ENCODE data around the gene CTDSPL. TPM values are rescaled to one million over a fixed set of nuclear protein-coding genes. Genes with fewer than 3 reads are reported as not detected.

CTDSPL gene
- total RNA-seq, 2 experiments from 2014 or later = 1.6 to 2.3 TPM

GRCh38 chr3:37945807-37946530, 84.3 kb downstream of the CTDSPL start:
- DNase-seq = no peak
- H3K4me1 Mint-ChIP-seq = peaks cover 2% of the 10 kb centered on the region
- H3K27ac Mint-ChIP-seq = no peak overlapping the region
- H3K36me3 Mint-ChIP-seq = no peaks in the 10 kb centered on the region
- no peaks in the 10 kb centered on the region for H3K9me3 Mint-ChIP-seq
- H3K4me3 Mint-ChIP-seq = no peak overlapping the region
- no peaks in the 10 kb centered on the region for H3K27me3 Mint-ChIP-seq

DNA sequence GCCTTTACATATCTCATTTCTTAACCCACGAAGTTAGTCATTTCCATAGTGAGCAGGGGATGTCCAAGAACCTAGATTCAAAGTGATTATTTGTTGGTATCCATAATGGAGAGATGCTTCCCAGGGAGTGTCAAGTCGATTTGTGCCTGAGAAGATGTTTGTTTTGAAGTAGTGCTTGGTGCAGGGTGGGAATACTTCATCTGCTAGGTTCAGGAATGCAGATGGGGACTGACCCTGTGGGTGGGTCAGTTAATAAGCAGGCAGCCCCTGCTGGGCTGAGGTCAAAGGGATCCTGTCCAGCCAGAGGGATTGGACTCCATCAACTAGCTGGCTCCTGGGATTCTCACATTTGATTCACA, 84.8 kb downstream of the CTDSPL start:
- Mint-ChIP-seq H3K27me3 (no peaks in the 10 kb centered on the region), H3K4me1 (peaks cover 2% of the 10 kb centered on the region), H3K27ac (no peak overlapping the region), H3K4me3 (no peak overlapping the region), H3K9me3 (no peaks in the 10 kb centered on the region), H3K36me3 (no peaks in the 10 kb centered on the region)
- no peak for DNase-seq

DNA sequence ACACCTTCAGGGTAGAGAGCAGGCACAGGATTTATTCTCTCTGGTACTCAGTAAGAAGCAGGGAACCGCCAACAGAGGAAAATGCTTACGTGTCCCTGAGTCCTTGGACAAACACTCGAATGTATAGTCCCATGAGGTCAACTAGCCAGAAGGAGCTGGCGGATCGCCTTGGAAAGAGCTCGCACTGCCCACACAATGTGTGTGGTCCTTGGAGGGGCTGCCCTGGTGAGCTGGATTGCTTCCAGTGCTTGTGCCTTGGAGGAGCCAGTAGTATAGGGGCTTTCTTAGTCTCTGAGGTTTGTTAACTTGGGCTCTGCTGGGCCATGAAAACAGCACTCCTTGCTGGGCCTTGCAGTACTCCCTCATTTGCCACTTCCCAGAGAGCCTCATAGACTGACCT, 88.2 kb downstream of the CTDSPL start:
- H3K4me1 Mint-ChIP-seq = no peaks in the 10 kb centered on the region
- DNase-seq = no peak
- no peak overlapping the region for H3K27ac Mint-ChIP-seq
- no peaks in the 10 kb centered on the region for H3K27me3 Mint-ChIP-seq
- no peak overlapping the region for H3K4me3 Mint-ChIP-seq
- H3K36me3 Mint-ChIP-seq = no peaks in the 10 kb centered on the region
- no peaks in the 10 kb centered on the region for H3K9me3 Mint-ChIP-seq

- Mint-ChIP-seq H3K36me3 (no peaks in the 10 kb centered on the region), H3K27ac (no peak overlapping the region), H3K4me1 (peaks cover 13% of the 10 kb centered on the region), H3K4me3 (no peak overlapping the region), H3K27me3 (no peaks in the 10 kb centered on the region), H3K9me3 (no peaks in the 10 kb centered on the region)
- no peak for DNase-seq
Measured at GRCh38 chr3:37952564-37952963, 90.9 kb downstream of the CTDSPL start.

GRCh38 chr3:37953226-37953625, 91.5 kb downstream of the CTDSPL start:
- peaks cover 16% of the 10 kb centered on the region for H3K4me1 Mint-ChIP-seq
- no peaks in the 10 kb centered on the region for H3K36me3 Mint-ChIP-seq
- H3K27me3 Mint-ChIP-seq = no peaks in the 10 kb centered on the region
- H3K4me3 Mint-ChIP-seq = no peak overlapping the region
- no peak overlapping the region for H3K27ac Mint-ChIP-seq
- no peaks in the 10 kb centered on the region for H3K9me3 Mint-ChIP-seq
- no peak for DNase-seq

DNA sequence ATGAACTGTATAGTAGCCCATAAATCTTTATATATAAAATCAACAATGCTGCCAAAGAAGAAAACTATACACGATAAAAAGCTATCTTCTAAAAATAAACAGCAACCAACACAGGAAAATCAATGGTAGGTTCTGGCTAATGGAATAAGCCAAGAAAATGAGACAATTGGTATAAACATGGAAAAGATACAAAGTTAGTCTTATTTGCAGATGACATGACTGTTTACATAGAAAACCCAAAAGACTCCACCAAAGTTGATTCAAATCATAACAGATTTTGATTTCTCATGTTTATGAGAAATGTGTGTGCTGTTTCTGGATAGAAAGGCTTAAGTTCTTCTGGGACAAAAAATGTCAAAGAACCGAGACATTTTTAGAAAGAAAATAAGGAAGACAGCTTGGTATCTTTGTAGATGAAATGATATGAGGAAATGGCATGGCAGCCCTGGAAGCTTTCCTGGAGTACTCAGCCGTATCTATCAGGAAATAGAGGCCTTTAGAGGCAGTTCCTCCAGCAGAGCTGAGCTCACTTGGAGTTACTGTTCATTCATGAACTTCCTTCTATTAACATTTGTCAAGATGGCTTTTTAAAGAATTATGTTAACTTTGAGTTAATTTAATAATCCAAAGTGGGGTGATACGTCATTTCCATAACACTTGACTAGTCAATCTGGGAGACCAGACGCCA, 92.2 kb downstream of the CTDSPL start:
- Mint-ChIP-seq H3K4me1 (peaks cover 16% of the 10 kb centered on the region), H3K9me3 (no peaks in the 10 kb centered on the region), H3K4me3 (no peak overlapping the region), H3K36me3 (no peaks in the 10 kb centered on the region), H3K27ac (no peak overlapping the region), H3K27me3 (no peaks in the 10 kb centered on the region)
- no peak for DNase-seq

DNA sequence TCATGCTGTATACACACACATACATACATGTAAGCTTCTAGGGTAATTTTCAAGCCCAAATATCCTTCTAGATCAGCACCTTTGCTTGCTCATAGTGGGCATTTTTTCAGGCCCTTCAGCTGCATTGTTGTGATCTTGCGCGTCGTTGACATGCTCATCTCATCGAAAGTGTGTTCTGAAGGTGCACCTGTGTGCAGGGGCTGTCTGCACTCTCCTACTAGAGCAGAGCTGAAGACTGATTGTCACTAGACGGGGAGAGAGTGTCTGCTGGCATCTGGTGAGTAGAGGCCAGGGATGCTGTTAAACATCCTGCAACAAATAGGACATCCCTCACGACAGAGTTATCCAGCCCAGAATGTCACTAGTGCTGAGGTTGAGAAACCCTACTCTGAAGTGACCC, 93.2 kb downstream of the CTDSPL start:
- H3K4me1 Mint-ChIP-seq = peaks cover 16% of the 10 kb centered on the region
- H3K27me3 Mint-ChIP-seq = no peaks in the 10 kb centered on the region
- no peak overlapping the region for H3K4me3 Mint-ChIP-seq
- DNase-seq = no peak
- no peaks in the 10 kb centered on the region for H3K36me3 Mint-ChIP-seq
- no peak overlapping the region for H3K27ac Mint-ChIP-seq
- no peaks in the 10 kb centered on the region for H3K9me3 Mint-ChIP-seq

GRCh38 chr3:37955918-37956707, 94.4 kb downstream of the CTDSPL start:
- peaks cover 16% of the 10 kb centered on the region for H3K4me1 Mint-ChIP-seq
- no peaks in the 10 kb centered on the region for H3K27me3 Mint-ChIP-seq

DNA sequence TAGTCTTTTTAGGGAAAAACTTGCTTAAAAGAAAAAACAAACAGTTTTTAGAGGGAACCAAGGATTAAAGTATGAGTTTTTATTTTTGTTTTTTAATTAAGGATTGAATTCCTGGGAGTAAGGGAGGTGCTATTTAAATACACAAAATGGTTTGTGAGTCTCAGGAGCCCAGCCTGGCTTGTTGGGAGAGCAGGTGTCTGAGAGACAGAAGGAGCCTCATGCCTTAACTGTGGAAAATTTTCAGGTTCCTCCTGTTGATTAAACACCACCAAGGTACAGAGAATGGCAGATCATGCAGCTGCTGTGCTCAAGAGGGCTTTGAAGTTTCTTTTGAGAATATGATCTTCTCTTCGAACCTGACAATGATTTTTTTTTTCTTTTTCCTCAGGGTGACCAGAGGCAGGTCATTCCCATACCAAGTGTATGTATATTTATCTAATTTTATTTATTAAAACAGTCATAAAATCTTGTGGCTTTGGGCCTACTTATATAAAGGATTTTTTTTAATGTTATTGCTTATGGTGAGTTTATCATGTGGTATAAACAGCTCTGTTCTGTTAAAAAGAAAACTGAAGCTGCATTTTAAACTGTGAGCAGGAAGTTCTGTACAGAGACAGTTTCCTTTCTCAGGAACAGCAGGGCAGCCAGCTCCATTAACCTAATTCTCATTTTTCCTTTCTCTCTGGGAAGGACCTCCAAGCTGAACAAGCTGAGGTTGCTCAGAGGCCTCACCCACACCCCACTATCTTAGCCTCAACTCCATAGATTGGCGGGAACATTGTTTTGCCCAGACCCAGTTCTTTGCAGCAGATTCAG, 95.3 kb downstream of the CTDSPL start:
- H3K36me3 Mint-ChIP-seq = no peaks in the 10 kb centered on the region
- peaks cover 16% of the 10 kb centered on the region for H3K4me1 Mint-ChIP-seq
- peak overlapping the region; percentile 83 for H3K27ac Mint-ChIP-seq
- no peaks in the 10 kb centered on the region for H3K9me3 Mint-ChIP-seq
- no peaks in the 10 kb centered on the region for H3K27me3 Mint-ChIP-seq
- H3K4me3 Mint-ChIP-seq = no peak overlapping the region
- no peak for DNase-seq

More at GRCh38 chr3:37955918-37956707, 94.4 kb downstream of the CTDSPL start:
- peak overlapping the region; percentile 55 for H3K27ac Mint-ChIP-seq
- no peaks in the 10 kb centered on the region for H3K36me3 Mint-ChIP-seq
- no peak overlapping the region for H3K4me3 Mint-ChIP-seq
- H3K9me3 Mint-ChIP-seq = no peaks in the 10 kb centered on the region
- no peak for DNase-seq

- peak overlapping the region; percentile 83 for H3K27ac Mint-ChIP-seq
- H3K27me3 Mint-ChIP-seq = no peaks in the 10 kb centered on the region
- no peak for DNase-seq
- H3K9me3 Mint-ChIP-seq = no peaks in the 10 kb centered on the region
- peaks cover 16% of the 10 kb centered on the region for H3K4me1 Mint-ChIP-seq
- H3K36me3 Mint-ChIP-seq = no peaks in the 10 kb centered on the region
- no peak overlapping the region for H3K4me3 Mint-ChIP-seq
Measured at GRCh38 chr3:37957539-37957936, 95.9 kb downstream of the CTDSPL start.

DNA sequence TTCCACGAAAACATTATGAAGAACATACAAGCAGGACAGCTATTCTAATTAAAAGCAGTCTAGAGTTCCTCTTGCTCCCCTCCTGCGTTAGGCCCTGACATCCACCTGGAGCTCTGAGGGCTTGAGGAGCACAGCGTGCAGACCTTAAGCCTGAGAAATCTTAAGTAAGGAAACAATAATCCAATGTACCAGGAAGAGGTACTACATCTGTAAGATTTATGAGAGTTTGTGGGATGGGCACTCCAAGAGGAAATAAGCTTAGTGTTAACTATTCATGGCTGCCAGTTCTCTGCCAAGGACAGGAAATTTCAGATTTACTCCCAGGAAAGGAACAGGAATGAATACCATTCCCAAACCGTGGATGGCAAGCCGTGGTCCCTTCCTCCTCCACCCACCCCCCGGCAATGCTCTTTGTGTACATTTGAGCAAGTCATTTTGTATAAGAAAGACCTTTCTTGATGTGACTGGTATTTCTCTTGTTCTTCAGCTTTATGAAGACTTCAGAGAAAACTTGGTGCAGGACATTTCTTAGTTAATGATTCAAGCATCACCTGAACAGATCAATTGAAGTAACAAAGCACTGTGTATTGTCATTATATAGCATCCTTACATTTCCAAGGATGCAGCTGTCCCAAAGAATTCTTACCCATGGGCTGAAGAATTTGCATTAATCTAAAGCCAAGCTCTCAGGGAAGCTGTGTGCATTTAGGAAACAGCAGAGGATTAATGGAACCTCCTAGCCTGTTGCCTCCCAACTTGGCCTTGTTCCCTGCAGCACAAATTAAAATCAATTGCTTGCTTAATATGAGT, 100.1 kb downstream of the CTDSPL start:
- Mint-ChIP-seq H3K27ac (no peak overlapping the region), H3K27me3 (no peaks in the 10 kb centered on the region), H3K9me3 (no peaks in the 10 kb centered on the region), H3K36me3 (no peaks in the 10 kb centered on the region), H3K4me1 (peaks cover 13% of the 10 kb centered on the region), H3K4me3 (no peak overlapping the region)
- DNase-seq = no peak

DNA sequence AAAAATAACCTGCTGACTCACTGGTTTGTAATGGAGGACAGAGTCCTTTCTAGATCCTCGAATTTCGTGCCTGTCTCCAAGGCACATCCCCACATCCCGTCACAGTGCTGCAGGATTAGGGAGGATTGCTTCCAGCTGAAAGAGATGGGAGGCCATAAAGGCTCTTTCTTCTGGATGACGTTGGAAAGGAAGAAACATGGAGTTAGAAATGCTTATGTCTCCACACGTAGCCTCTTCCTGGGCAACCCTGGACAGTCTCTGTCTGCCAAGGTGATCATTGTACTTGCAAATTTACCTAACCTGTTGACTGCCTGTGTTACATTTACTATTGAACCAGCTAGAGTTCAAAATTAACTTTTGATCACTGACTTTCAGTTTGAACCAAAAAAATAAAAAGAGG, 101.3 kb downstream of the CTDSPL start:
- no peak overlapping the region for H3K4me3 Mint-ChIP-seq
- H3K27ac Mint-ChIP-seq = no peak overlapping the region
- no peaks in the 10 kb centered on the region for H3K9me3 Mint-ChIP-seq
- H3K36me3 Mint-ChIP-seq = no peaks in the 10 kb centered on the region
- no peak for DNase-seq
- H3K27me3 Mint-ChIP-seq = no peaks in the 10 kb centered on the region
- H3K4me1 Mint-ChIP-seq = peaks cover 6% of the 10 kb centered on the region

DNA sequence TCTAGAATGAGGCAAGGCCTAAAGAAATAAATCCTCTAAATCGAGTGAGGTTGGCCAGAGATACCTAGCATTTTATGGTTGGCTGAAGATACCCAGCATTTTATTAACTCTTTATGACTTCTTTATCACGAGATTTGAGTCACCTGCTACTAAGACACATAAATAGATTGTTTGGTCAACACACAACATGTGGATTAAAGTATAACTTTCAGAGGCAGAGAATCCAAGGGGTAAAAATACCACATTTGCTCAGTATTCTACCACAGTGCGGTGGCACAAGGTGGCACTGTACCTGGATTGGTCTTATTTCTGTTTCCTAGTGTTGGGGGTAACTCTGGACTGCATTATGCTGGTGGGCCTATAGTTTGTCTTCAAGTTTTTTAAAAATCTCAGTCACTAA, 102.0 kb downstream of the CTDSPL start:
- no peaks in the 10 kb centered on the region for H3K36me3 Mint-ChIP-seq
- no peaks in the 10 kb centered on the region for H3K9me3 Mint-ChIP-seq
- H3K27ac Mint-ChIP-seq = no peak overlapping the region
- no peaks in the 10 kb centered on the region for H3K27me3 Mint-ChIP-seq
- peaks cover 6% of the 10 kb centered on the region for H3K4me1 Mint-ChIP-seq
- no peak overlapping the region for H3K4me3 Mint-ChIP-seq
- no peak for DNase-seq

GRCh38 chr3:37964146-37964545, 102.5 kb downstream of the CTDSPL start:
- no peak for DNase-seq
- Mint-ChIP-seq H3K4me3 (no peak overlapping the region), H3K36me3 (no peaks in the 10 kb centered on the region), H3K27ac (no peak overlapping the region), H3K4me1 (peaks cover 6% of the 10 kb centered on the region), H3K27me3 (no peaks in the 10 kb centered on the region), H3K9me3 (no peaks in the 10 kb centered on the region)

Measured in activated naive CD8-positive, alpha-beta T cell treated with anti-CD3 and anti-CD28 coated beads for 36 hours (primary cell).